NOMO-1 treated with DMSO at 0.1 percent for 48 hours (cell line): ENCODE data around the gene LYPLAL1.

Source experiments
- DNase-seq: peaks from one replicate; lab custom pipeline; 2025; ENCODE audit not compliant: unreplicated experiment; lab: John Stamatoyannopoulos, UW

LYPLAL1 gene

DNA sequence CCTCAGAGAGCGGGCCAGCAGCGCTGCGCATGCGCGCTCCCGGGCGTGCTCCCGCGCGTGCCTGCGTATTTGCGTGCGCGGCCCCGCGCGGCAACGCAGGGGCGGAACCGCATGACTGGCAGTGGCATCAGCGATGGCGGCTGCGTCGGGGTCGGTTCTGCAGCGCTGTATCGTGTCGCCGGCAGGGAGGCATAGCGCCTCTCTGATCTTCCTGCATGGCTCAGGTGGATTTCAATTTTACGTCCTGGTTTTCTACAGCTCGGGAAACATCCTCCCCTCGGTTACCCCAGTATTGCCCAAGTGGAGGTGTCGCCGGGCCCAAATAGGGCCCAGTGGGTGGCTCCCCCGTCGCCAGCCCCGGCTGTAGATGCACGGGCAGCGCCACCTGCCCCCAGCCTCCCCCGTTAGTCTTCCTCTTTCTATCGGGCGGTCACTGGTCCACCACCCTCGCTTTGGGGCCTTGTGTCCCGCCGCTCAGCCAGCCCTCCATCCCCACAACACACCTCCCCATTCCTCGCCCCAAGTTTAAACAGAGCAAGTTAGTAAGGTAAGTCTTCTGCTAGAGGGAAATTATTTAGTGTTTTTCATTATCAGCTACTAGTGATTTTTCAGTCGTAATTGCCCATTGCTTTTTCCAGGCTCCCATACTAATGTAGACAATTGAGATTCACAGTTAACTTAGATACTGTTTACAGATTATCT lies at the start of gene LYPLAL1:
LYPLAL1 (plus strand) TSS at position 121 of the 702 bp plus-strand sequence; CDS start at position 134, 13 bp downstream.
- DNase-seq = peak; percentile 83

- no peak for DNase-seq
Observed at GRCh38 chr1:219124163-219124562, 49.5 kb upstream of the LYPLAL1 start.

DNA sequence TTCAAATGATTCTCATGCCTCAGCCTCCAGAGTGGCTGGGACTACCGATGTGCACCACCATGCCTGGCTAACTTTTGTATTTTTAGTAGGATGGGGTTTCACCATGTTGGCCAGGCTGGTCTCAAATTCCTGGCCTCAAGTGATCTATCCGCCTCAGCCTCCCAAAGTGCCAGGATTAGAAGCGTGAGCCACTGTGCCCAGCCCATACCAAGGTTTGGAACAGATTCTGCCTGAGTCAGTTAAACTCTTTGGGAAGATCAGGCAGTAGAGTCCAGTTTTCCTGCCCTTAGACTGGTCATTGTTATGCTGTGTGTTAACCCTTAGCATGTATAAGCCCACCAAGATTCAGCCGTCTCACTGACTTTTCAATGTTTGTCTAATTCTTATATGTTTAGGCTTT lies 48.3 kb upstream of the LYPLAL1 start:
- DNase-seq = no peak

- no peak for DNase-seq
Observed at GRCh38 chr1:219126377-219126776, 47.3 kb upstream of the LYPLAL1 start.

DNA sequence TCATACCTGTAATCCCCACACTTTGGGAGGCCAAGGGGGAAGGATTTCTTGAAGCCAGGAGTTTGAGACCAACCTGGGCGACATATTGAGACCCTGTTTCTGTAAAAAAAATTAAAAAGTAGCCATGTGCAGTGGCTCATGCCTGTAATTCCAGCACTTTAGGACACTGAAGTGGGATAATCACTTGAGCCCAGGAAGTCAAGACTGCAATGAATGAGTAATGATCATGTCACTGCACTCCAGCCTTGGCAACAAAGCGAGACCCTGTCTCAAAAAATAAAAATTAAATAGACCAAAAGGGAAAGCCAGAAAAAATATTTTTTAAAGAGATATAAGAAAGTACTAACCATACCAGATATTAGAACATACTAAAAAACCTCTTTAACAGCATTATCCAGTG lies 44.7 kb upstream of the LYPLAL1 start:
- no peak for DNase-seq

DNA sequence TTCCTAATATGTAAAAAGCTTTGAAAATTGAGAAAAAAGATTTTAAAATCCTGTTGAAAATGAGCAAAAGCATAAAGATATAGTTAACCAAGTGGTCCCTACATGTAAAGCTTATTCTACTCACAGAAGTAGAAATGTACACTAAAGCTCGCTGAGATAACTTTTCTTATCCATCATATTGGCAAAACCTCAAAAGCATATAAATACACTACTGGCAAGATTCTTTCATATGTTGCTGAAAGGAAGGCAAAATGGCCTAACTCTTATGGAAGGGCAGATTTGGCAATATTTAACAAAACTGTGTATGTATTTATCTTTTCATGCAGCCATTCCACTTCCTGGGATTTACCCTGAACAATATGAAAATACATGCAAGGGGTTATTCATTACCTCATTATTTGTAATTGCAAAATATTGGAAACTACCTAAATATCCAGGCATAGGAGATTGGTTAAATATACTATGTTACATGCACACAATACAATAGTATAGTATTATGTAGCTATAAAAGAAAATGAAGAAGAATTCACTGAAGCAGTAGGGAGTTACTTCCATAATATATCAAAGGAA lies 43.2 kb upstream of the LYPLAL1 start:
- DNase-seq = no peak

- no peak for DNase-seq
Observed at GRCh38 chr1:219132939-219133338, 40.7 kb upstream of the LYPLAL1 start.

- no peak for DNase-seq
Observed at GRCh38 chr1:219138747-219139146, 34.9 kb upstream of the LYPLAL1 start.

GRCh38 chr1:219140303-219140877 lies 33.3 kb upstream of the LYPLAL1 start:
- no peak for DNase-seq

DNA sequence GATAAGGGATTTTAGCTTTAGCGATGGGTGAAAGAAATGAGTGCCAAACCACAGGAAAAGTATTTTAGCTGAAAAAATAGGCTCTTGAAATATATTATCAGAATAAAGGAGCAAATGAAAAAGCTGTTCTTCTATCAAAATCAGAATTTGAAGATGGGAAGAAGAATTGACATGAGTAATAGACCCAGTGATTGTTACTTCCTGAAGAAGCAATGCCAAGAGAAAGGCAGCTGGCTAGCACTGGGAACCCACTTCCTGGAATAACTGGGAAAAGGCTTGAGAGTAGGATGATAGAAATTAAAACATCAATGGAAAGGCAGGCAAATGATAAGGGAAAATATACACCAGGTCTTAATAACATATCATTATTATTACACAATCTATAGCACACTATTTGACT lies 29.9 kb upstream of the LYPLAL1 start:
- no peak for DNase-seq

GRCh38 chr1:219144658-219145315 lies 28.9 kb upstream of the LYPLAL1 start:
- peak; percentile 91 for DNase-seq

DNA sequence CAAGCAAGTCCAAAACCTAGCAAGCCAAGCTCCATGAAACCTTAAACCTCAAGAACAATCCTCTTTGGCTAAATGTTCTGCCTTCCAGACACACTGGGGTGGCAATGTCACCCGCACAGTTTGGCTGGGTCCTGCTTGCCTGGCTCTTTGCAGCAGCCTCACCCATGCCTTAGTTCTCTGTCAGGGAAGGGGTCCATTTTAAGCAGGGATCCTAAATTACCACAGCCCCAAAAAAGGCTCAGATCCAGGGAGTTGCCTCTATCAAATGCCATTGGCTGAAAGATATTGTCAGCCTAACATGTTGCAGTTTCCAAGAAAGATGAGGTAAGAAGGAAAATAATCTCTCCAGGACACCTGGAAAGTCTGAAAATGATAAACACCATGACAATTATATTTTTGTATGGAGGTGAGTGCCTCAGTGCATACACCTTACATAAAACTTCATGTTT lies 26.1 kb upstream of the LYPLAL1 start:
- no peak for DNase-seq

- no peak for DNase-seq
Observed at GRCh38 chr1:219149009-219149577, 24.6 kb upstream of the LYPLAL1 start.

GRCh38 chr1:219149953-219150352 lies 23.7 kb upstream of the LYPLAL1 start:
- no peak for DNase-seq

DNA sequence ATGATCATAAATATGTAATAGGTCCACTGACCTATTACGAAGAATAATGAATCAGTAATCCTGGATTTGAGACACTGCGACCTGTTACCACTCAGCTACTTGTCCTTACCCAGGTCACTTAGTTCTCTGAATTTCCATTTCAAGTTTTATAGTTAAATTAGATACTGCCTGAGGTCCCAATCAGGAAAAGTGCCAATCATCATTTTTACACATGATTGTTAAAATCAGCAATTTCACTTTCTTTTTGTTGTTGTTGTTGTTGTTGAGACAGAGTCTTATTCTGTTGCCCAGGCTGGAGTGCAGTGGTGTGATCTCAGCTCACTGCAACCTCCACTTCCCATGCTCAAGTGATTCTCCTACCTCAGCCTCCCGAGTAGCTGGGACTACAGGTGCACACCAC lies 22.8 kb upstream of the LYPLAL1 start:
- DNase-seq = no peak

DNA sequence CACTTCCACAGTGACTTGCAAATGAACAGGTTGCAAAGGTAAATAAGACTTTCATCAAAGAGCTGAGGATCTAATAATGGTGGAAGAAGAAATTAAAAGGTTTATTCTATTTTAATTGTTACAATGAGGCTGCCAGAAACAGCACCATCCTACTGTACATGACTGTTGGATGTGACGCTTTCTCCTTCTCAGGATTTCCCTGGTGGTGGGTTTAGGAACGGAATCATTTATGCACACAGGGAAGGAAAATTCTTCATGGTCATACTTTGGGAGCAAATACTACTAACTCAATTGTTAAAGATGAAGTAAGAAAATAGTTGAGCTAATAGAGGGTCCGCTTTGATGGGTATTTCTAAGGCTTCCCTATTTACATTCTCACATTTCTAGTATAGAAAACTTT lies 22.2 kb upstream of the LYPLAL1 start:
- no peak for DNase-seq

DNA sequence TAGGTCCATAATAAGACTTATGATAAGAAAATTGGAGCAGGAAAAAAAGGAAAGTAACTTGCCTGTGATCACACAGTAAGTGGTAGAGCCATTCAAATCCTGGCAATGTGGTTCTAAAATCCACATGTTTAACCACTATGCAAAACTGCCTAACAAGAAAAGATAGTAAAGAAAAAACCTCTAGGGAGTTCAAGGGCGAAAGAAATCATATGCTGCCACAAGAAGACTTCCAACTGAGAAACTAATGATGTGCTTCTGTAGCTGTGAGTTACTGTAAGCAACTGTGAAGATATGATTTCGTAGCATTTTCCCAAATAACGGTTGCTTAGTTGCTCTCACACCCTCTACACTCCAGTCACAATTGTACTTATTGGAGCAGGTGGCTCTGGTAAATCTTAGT lies 20.9 kb upstream of the LYPLAL1 start:
- no peak for DNase-seq

- no peak for DNase-seq
Observed at GRCh38 chr1:219153723-219154122, 20.0 kb upstream of the LYPLAL1 start.

DNA sequence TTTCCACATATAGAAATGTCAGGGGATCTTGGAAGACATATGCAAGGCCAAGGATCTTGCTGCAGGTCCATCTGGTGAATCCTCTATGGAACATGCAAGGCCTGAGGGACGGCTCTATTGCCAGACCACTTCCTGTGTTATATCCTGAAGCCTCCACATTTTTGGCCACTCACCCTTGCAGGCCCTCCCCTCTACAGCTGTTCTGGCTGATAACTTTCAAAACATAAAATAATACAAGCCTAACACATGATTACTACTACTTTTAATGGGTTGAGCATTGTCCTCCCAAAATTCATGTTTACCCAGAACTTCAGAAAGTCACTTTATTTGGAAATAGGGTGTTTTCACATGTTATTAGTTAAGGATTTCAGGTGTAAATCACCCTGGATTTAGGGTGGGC lies 18.5 kb upstream of the LYPLAL1 start:
- no peak for DNase-seq

DNA sequence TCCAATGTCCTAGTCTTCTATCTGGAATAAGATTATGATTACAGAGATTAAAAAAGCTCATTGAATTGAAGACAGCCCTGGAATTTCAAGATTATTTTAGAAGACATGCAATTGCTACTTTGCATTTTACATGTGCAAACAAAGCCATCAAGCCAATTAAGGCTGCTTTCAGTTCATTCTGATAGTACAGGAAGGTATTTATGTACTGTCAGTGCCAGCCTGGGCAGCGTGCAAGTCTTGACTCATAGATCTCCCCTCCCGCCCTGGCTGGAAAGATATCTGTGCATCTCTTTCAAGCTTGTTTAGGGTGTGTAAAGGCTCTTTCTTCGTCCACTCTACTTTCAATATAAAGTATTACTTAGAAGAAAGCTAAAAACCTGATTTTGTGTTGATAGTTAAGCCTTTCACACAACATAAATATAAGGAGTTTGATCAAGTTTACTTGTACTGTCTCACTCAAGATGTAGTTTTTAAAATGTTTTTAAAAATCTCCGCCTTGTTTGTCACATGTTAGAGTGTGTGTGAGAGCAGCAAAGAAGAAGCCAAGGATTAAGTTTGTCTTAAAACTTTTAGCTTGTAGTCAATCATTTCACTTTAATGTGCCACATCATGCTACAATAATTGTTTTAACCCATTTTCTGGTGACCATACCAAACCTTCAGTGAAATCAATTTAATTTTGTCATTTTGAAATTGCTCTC lies 13.6 kb upstream of the LYPLAL1 start:
- no peak for DNase-seq

GRCh38 chr1:219160967-219161366 lies 12.7 kb upstream of the LYPLAL1 start:
- no peak for DNase-seq
